GM18498 (cell line): ENCODE results near the gene MEGF11.
"Not testable (repeated sequence)": the region's sequence is repeated elsewhere in the genome, so short reads cannot be mapped to it uniquely, and the experiment has no call there.

Source experiments
- ATAC-seq: cut with Tn5 transposase; IDR thresholded peaks from one replicate; pipeline ENCODE4 v1.9.1; 2021; ENCODE audit warnings: mild to moderate bottlenecking, moderate library complexity; ENCODE audit not compliant: unreplicated experiment

MEGF11 gene

GRCh38 chr15:65908876-65909275 lies 344.7 kb downstream of the MEGF11 start:
- ATAC-seq = no peak

GRCh38 chr15:65907661-65908060 lies 345.9 kb downstream of the MEGF11 start:
- no peak for ATAC-seq

- ATAC-seq = no peak
Measured at GRCh38 chr15:65906396-65906795, 347.2 kb downstream of the MEGF11 start.

DNA sequence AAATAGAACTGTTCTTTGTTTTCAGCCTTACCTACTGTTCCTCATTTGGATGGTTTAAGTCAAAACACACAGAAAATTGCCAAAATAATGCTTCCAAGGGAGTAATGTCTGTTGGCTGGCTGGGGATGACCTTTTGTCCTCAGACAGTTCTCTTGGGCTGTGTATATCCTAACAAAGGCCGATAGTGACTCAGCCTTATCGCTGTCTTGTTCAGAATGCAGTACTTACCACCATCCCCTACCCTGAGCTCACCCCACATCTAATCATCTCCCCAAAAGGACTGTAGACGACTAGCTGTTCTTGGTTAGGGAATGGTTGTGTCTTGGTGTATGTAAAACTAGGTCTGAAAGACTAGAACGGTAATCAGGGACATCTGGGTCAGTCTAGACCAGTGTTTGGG lies 349.2 kb downstream of the MEGF11 start:
- no peak for ATAC-seq

DNA sequence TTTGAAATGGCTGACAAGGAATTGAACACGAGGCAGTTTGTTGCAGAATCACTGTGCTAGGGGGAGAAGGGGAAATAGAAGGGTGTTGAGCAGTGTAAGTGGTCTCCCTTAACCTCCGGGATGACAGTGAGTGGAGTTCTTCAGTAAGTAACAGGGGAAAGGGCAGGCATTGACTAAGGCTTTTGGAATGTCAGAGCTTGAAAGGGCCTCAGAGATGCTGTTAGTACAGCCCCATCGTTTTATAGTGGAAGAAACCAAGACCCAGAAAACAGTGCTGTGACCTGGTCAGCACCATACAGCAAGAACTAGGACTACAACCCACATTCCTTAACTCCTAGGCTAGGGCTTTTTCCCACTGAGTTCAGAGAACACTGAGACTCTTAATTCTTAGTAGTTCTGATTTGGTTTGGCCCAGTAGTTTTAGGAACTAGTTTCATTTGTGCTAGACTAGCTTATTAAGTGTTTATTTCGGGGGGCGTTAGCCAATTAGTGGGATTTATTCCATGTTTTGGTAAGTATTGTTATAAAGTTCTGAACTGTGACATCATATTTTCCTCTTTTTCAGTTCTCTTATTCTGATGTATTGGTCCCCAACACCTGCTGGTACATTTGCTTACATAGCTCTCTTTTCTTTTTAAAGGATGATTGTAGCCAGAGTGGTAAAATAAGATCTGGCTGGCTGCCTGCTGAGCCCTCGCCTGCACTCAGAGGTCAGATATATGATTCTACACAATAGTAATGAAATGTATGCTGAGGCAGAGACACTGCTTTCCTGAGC lies 350.1 kb downstream of the MEGF11 start:
- ATAC-seq = no peak

DNA sequence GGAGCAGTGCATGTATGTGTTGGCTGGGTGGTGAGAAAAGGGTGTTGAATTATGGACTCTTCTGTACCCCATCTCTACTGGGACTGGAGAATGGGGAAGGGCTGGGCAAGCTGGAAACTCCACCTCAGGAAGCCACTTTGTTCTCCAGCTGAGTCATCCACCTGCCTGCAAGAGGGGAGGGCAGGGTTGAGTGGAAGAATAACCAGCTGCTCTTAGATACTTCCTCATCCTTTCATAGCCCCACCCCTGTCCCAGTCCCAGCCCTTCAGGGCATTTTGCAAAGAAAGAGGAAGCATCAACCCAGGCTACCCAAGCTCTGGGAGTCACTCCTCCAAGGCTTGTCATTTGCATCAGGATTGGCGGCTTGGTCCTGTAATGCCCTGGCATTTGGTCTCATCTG lies 351.2 kb downstream of the MEGF11 start:
- ATAC-seq = peak; percentile 79

DNA sequence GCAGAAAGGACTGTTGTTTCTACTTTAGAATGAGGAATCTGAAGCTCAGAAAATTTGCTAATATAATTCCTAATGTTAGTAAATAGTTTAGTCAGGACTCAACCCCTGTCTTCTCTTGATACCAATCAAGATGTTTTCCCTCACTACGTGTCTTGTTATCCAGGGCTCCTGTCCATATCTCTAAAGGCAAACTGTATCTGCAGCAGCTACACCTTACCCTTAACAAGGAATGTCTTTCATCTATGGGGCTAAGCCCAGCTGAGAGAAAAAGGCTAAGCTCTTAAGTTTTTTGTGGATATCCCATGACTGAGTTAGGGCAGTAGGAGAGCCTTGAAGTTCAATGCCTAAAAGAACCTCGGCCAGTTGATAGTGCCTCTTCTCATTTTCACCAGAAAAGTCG lies 351.7 kb downstream of the MEGF11 start:
- no peak for ATAC-seq

DNA sequence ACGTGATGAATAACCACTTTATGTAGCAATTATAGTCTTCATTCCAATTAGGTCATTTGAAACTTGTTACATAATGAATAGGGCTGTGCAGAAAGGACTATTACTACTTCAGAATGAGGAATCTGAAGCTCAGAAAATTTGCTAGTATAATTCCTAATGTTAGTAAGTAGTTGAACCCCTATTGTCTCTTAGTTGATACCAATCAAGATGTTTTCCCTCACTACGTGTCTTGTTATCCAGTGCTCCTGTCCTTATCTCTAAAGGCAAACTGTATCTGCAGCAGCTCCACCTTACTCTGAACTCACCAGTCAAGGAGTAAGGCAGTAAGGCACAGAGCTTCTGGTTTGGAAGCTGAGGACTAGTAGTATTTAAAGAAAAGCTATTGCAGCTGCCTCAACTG lies 352.2 kb downstream of the MEGF11 start:
- no peak for ATAC-seq

- ATAC-seq = no peak
Measured at GRCh38 chr15:65900488-65900887, 353.1 kb downstream of the MEGF11 start.

DNA sequence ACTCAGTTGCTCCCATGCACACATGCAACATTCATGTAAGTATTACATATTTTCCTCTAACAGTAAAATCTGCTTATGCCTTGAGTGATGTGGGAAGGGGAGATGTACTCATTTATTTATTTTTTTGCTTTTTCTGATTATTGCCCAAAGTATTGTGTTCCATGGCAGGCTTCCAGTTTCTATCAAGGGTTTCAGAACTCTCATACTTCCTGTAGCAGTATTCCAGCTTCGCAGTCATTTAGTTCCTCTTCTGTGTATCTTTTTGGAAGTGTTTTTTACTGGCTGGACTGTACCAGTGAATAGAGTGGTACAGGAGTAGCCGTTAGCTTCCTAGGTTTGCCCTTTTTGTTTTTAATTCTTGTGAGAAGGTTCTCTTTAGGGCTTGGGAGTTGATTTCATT lies 357.3 kb downstream of the MEGF11 start:
- ATAC-seq = no peak

DNA sequence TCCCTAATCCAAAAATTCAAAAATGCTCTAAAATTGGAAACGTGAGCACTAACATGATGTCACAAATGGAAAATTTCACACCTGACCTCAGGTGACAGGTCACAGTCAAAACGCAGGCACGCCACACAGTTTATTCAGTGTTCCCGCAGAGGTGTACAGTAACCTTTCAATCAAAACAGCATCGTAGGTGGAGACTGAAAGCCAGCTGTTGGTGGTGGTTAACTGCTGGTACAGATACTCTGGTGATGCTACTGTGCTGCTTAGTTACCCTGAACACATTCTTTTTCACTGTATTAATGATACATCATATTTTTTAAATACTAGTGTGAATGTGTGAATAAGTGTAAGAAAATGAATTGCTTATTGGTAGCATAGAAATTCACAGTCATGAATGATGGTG lies 360.5 kb downstream of the MEGF11 start:
- no peak for ATAC-seq

- ATAC-seq = no peak
Measured at GRCh38 chr15:65888981-65889380, 364.6 kb downstream of the MEGF11 start.

GRCh38 chr15:65887565-65887964 lies 366.0 kb downstream of the MEGF11 start:
- no peak for ATAC-seq

DNA sequence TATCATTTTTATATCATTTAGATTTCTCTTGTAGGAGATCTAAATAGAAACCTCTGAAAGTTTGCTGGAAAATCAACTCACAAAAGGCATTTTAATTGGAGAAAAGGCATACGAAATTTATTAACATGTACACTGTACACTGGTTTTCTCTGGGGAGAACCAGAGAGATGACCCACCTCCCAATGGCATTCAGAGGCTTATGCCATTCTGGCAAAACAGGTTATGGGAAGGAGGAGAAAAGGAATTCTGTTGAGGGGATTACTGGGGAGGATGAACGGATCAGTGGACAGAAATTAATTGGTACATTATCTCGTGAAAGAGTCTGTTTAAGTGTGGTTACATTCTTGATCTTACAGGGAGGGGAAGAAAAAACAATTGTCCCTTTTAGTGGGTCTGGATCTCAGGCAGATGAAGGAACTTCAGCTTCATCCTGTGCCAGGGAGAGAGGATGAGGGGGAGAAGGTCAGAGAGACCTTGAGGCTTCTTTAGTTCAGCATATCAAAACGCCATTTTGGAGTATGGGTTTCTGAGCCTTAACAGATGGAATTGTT lies 367.8 kb downstream of the MEGF11 start:
- no peak for ATAC-seq

DNA sequence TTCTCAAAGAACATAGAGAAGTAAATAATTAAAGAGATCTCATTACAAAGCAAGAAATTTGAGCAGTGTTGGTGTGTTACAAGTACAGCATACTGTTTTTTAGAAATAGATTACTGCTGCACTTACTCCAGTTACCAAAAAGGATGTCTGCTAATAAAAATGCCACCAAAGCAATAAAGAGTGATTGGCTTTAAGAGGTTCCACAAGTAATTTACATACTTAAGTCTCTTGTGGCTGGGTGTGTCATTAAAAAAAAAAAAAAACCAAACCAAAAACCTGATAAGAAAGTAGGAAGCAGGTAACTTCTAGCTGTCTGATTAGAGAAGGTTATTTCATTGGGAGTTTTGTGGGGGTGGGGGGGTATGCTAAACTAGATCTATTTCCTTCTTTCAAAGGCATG lies 369.0 kb downstream of the MEGF11 start:
- no peak for ATAC-seq

DNA sequence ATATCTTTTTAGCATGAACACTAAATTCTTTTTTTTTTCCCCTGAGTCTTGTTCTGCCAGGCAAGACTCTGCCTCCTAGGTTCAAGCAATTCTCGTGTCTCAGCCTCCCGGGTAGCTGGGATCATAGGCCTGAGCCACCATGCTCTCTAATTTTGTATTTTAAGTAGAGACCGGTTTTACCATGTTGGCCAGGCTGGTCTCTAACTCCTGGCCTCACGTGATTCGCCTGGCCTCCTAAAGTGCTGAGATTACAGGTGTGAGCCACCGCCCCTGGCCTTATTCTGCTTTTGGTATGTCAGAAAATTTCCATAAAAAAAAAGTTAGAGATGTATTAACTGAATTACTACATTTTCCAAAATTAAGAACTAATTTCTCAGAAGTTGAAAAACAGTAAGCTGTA lies 370.0 kb downstream of the MEGF11 start:
- ATAC-seq = no peak

GRCh38 chr15:65881766-65882434 lies 371.6 kb downstream of the MEGF11 start:
- ATAC-seq = peak; percentile 58

GRCh38 chr15:65877749-65878148 lies 375.8 kb downstream of the MEGF11 start:
- no peak for ATAC-seq

GRCh38 chr15:65875458-65875857 lies 378.1 kb downstream of the MEGF11 start:
- no peak for ATAC-seq

GRCh38 chr15:65873256-65873655 lies 380.3 kb downstream of the MEGF11 start:
- no peak for ATAC-seq

DNA sequence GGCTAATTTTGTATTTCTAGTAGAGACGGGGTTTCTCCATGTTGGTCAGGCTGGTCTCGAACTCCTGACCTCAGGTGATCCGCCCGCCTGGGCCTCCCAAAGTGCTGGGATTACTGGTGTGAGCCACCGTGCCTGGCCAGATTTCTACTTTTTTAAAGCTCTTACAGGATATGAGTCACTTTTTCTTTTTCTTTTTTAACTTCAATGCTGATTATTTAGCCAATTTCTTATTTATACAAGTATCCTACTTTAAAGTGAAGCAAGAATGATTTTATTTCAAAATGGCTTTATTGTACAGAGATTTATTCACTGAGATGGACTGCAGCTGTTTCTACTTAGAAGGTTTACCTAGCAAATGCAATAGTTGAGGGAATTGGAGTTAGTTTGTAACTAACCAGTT lies 381.0 kb downstream of the MEGF11 start:
- not testable (repeated sequence) for ATAC-seq

DNA sequence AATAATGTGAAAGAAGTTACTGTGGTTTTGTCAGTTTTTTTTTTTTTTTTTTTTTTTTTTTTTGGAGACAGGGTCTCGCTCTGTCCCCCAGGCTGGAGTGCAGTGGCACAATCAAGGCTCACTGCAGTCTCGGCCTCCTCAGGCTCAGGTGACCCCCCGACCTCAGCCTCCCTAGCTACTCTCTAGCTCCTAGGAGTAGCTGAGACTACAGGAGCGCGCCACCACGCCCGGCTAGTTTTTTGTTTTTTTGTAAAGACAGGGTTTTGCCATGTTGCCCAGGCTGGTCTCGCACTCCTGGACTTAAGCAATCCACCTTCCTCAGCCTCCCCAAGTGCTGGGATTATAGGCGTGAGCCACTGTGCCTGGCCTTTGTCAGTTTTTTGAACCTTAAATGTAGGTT lies 381.7 kb downstream of the MEGF11 start:
- ATAC-seq = not testable (repeated sequence)
